DND-41 (cell line): ENCODE data around the gene APOC4.

ENCODE experiments used
- CTCF ChIP-seq: IDR thresholded peaks from 2 replicates; pipeline ENCODE4 v1.5.1; 2012; ENCODE audit warnings: borderline replicate concordance, low read length, moderate library complexity, mild to moderate bottlenecking; ENCODE audit not compliant: poor library complexity, severe bottlenecking; ENCODE audit errors: extremely low read depth
- EZH2 ChIP-seq: IDR thresholded peaks from 3 replicates; pipeline ENCODE4 v1.6.1; 2012; ENCODE audit warnings: borderline replicate concordance, low read depth, mild to moderate bottlenecking, moderate library complexity, low read length, inconsistent platforms; ENCODE audit not compliant: severe bottlenecking

GRCh38 chr19:44947041-44947581 is 5.1 kb downstream of the APOC4 start:
- TF ChIP-seq CTCF = no peak
- no peak for TF ChIP-seq EZH2
